SJSA1 (cell line): ENCODE data around the gene UGT1A7. TPM values are rescaled to one million over a fixed set of nuclear protein-coding genes. Genes with fewer than 3 reads are reported as not detected.

ENCODE experiments used
- DNase-seq, 2 experiments: peaks; one replicate each; pipeline ENCODE4 v3.0.0-alpha.2; 2015 to 2020; ENCODE audit warnings: low spot score in 2 of 2, low read depth in 1 of 2
- H3K27ac ChIP-seq: fragments of 250-450 bp; sonication (Bioruptor Pico); 2 replicates; pipeline ENCODE4 v1.5.1; 2020; ENCODE audit warnings: mild to moderate bottlenecking, moderate library complexity
- H3K27me3 ChIP-seq: fragments of 250-450 bp; sonication (Bioruptor Pico); replicated peaks from 2 replicates; pipeline ENCODE4 v1.5.1; 2020; ENCODE audit warnings: mild to moderate bottlenecking, moderate library complexity
- H3K36me3 ChIP-seq: fragments of 250-450 bp; sonication (Bioruptor Pico); 2 replicates; pipeline ENCODE4 v1.5.1; 2020; ENCODE audit warnings: mild to moderate bottlenecking
- H3K4me1 ChIP-seq: fragments of 250-450 bp; sonication (Bioruptor Pico); replicated peaks from 2 replicates; pipeline ENCODE4 v1.6.1; 2021; ENCODE audit warnings: mild to moderate bottlenecking
- H3K4me3 ChIP-seq: fragments of 250-450 bp; sonication (Bioruptor Pico); 2 replicates; pipeline ENCODE4 v1.5.1; 2020; ENCODE audit warnings: mild to moderate bottlenecking
- H3K9me3 ChIP-seq: fragments of 250-450 bp; sonication (Bioruptor Pico); replicated peaks from 2 replicates; pipeline ENCODE4 v1.5.1; 2020; ENCODE audit warnings: mild to moderate bottlenecking
- total RNA-seq: library from RNA; depleted of rRNA; stranded (reverse); fragments of >200 nt; shearing (Covaris generic); gene quantifications from 2 replicates; pipeline ENCODE4 v1.2.3, GENCODE V29; 2014

The UGT1A7 gene
- total RNA-seq, 1 experiment from 2014 or later, result not detected

- Histone ChIP-seq H3K4me3 (no peak overlapping the region), H3K9me3 (no peaks in the 10 kb centered on the region), H3K27ac (no peak overlapping the region), H3K27me3 (no peaks in the 10 kb centered on the region), H3K4me1 (no peaks in the 10 kb centered on the region), H3K36me3 (no peaks in the 10 kb centered on the region)
- DNase-seq, result peak in 1 of 2 experiments; percentile 30
Observed at GRCh38 chr2:233795735-233796171, 114.1 kb downstream of the UGT1A7 start.

GRCh38 chr2:233796254-233796653, 114.6 kb downstream of the UGT1A7 start:
- H3K36me3 ChIP-seq, result no peaks in the 10 kb centered on the region
- no peak for DNase-seq
- no peak overlapping the region for H3K4me3 ChIP-seq
- H3K27me3 ChIP-seq, result no peaks in the 10 kb centered on the region
- no peak overlapping the region for H3K27ac ChIP-seq
- no peaks in the 10 kb centered on the region for H3K9me3 ChIP-seq
- no peaks in the 10 kb centered on the region for H3K4me1 ChIP-seq

- Histone ChIP-seq H3K4me3 (no peak overlapping the region), H3K9me3 (no peaks in the 10 kb centered on the region), H3K27me3 (no peaks in the 10 kb centered on the region), H3K4me1 (no peaks in the 10 kb centered on the region), H3K36me3 (no peaks in the 10 kb centered on the region), H3K27ac (no peak overlapping the region)
- peak in 1 of 2 experiments; percentile 33 for DNase-seq
Observed at GRCh38 chr2:233798335-233799086, 116.8 kb downstream of the UGT1A7 start.

- Histone ChIP-seq H3K36me3 (no peaks in the 10 kb centered on the region), H3K4me1 (no peaks in the 10 kb centered on the region)
- peak in 1 of 2 experiments; percentile 32 for DNase-seq
Observed at GRCh38 chr2:233799087-233799665, 117.5 kb downstream of the UGT1A7 start.

GRCh38 chr2:233799716-233800115, 118.0 kb downstream of the UGT1A7 start:
- H3K9me3 ChIP-seq, result no peaks in the 10 kb centered on the region
- H3K4me1 ChIP-seq, result no peaks in the 10 kb centered on the region
- no peak overlapping the region for H3K4me3 ChIP-seq
- H3K36me3 ChIP-seq, result no peaks in the 10 kb centered on the region
- H3K27me3 ChIP-seq, result no peaks in the 10 kb centered on the region
- no peak for DNase-seq
- no peak overlapping the region for H3K27ac ChIP-seq

More at GRCh38 chr2:233799087-233799665, 117.5 kb downstream of the UGT1A7 start:
- Histone ChIP-seq H3K27ac (no peak overlapping the region), H3K4me3 (no peak overlapping the region), H3K9me3 (no peaks in the 10 kb centered on the region), H3K27me3 (no peaks in the 10 kb centered on the region)

GRCh38 chr2:233800208-233800607, 118.5 kb downstream of the UGT1A7 start:
- peak in 1 of 2 experiments; percentile 24 for DNase-seq

GRCh38 chr2:233801357-233802131, 119.8 kb downstream of the UGT1A7 start:
- Histone ChIP-seq H3K4me3 (no peak overlapping the region), H3K36me3 (no peaks in the 10 kb centered on the region), H3K27ac (no peak overlapping the region), H3K27me3 (no peaks in the 10 kb centered on the region; the same call in 1 of the 2 replicates), H3K4me1 (no peaks in the 10 kb centered on the region), H3K9me3 (no peaks in the 10 kb centered on the region)
- DNase-seq, result peak in 1 of 2 experiments; percentile 30

More at GRCh38 chr2:233800208-233800607, 118.5 kb downstream of the UGT1A7 start:
- Histone ChIP-seq H3K4me1 (no peaks in the 10 kb centered on the region), H3K4me3 (no peak overlapping the region), H3K9me3 (no peaks in the 10 kb centered on the region), H3K27me3 (no peaks in the 10 kb centered on the region), H3K36me3 (no peaks in the 10 kb centered on the region), H3K27ac (no peak overlapping the region)

- no peaks in the 10 kb centered on the region; the same call in 1 of the 2 replicates for H3K27me3 ChIP-seq
- DNase-seq, result peak in 1 of 2 experiments; percentile 28
- H3K27ac ChIP-seq, result no peak overlapping the region
- no peaks in the 10 kb centered on the region for H3K36me3 ChIP-seq
- no peaks in the 10 kb centered on the region for H3K9me3 ChIP-seq
- H3K4me3 ChIP-seq, result no peak overlapping the region
- no peaks in the 10 kb centered on the region for H3K4me1 ChIP-seq
Observed at GRCh38 chr2:233802132-233802815, 120.6 kb downstream of the UGT1A7 start.

GRCh38 chr2:233803292-233803911, 121.7 kb downstream of the UGT1A7 start:
- Histone ChIP-seq H3K27ac (no peak overlapping the region), H3K9me3 (no peaks in the 10 kb centered on the region), H3K4me3 (no peak overlapping the region), H3K27me3 (no peaks in the 10 kb centered on the region; the same call in 1 of the 2 replicates), H3K4me1 (no peaks in the 10 kb centered on the region), H3K36me3 (no peaks in the 10 kb centered on the region)
- no peak for DNase-seq

GRCh38 chr2:233803994-233804393, 122.3 kb downstream of the UGT1A7 start:
- Histone ChIP-seq H3K36me3 (no peaks in the 10 kb centered on the region), H3K4me1 (no peaks in the 10 kb centered on the region), H3K4me3 (no peak overlapping the region), H3K27me3 (no peaks in the 10 kb centered on the region; the same call in 1 of the 2 replicates), H3K9me3 (no peaks in the 10 kb centered on the region), H3K27ac (no peak overlapping the region)
- DNase-seq, result peak in 1 of 2 experiments; percentile 39

GRCh38 chr2:233807215-233807865, 125.6 kb downstream of the UGT1A7 start:
- DNase-seq, result peak in 1 of 2 experiments; percentile 26
- H3K9me3 ChIP-seq, result no peaks in the 10 kb centered on the region
- H3K27ac ChIP-seq, result no peak overlapping the region
- peaks cover 3% of the 10 kb centered on the region; the same call in 1 of the 2 replicates for H3K27me3 ChIP-seq
- H3K36me3 ChIP-seq, result no peaks in the 10 kb centered on the region
- no peak overlapping the region for H3K4me3 ChIP-seq
- no peaks in the 10 kb centered on the region for H3K4me1 ChIP-seq
